Right lobe of liver (tissue), 6 donors: ENCODE measurements around the gene CUBN. TPM values are rescaled to one million over a fixed set of nuclear protein-coding genes. Genes with fewer than 3 reads are reported as not detected.

ENCODE experiments used
- ATAC-seq, 4 donors: fragments of 200-7000 bp; cut with Tn5 transposase; one replicate each; pipeline ENCODE4 v1.9.1; 2020; ENCODE audit warnings: mild to moderate bottlenecking in 4 of 4, moderate library complexity in 4 of 4
- DNase-seq, 3 donors: peaks; one replicate each; pipeline ENCODE4 v3.0.0-alpha.2; 2020
- H3K27ac ChIP-seq, 3 donors: fragments of 200-600 bp; one replicate each; pipeline ENCODE4 v1.8.0; 2022
- H3K27me3 ChIP-seq, 2 donors: fragments of 200-600 bp; one replicate each; pipeline ENCODE4 v1.8.0; 2022
- H3K36me3 ChIP-seq, 4 donors: fragments of 200-600 bp; sonication (generic) in 1 of 4; one replicate each; pipeline versions ENCODE4 v1.5.1 to v1.8.0; 2017 to 2022; ENCODE audit warnings: control low read depth in 1 of 4
- H3K4me1 ChIP-seq, 4 donors: fragments of 200-600 bp; sonication (generic) in 1 of 4; one replicate each; pipeline versions ENCODE4 v1.5.1 to v1.8.0; 2017 to 2022; ENCODE audit warnings: control low read depth in 1 of 4
- H3K4me3 ChIP-seq, 3 donors: fragments of 200-600 bp; one replicate each; pipeline ENCODE4 v1.8.0; 2022
- H3K9me3 ChIP-seq, 4 donors: fragments of 200-600 bp; sonication (generic) in 1 of 4; one replicate each; pipeline versions ENCODE4 v1.5.1 to v1.8.0; 2017 to 2022; ENCODE audit warnings: control low read depth in 1 of 4
- CTCF ChIP-seq, 4 donors: fragments of 200-600 bp in 3 of 4; fragments of 450-650 bp in 1 of 4; IDR thresholded peaks; one replicate each; pipeline versions ENCODE4 v1.5.1 to v1.8.0; 2016 to 2022; ENCODE audit warnings: antibody characterized with exemption in 4 of 4, mild to moderate bottlenecking in 2 of 4
- POLR2A ChIP-seq: fragments of 450-650 bp; IDR thresholded peaks from one replicate; pipeline ENCODE4 v1.6.1; 2017; ENCODE audit warnings: antibody characterized with exemption, mild to moderate bottlenecking
- WGBS: methylation state at CpG from one replicate; pipeline ENCODE4 v1.1.6; 2018; ENCODE audit warnings: low coverage, low lambda C conversion rate; ENCODE audit not compliant: insufficient coverage; ENCODE audit errors: missing lambda C conversion rate; 5-methylcytosine and 5-hydroxymethylcytosine counted together
- intact Hi-C, 2 donors: fragments of 100-400 bp; cut with DNase I; formaldehyde crosslinking; loops; one replicate each; pipeline versions ENCODE4 v1.11.2 to v1.14.1; 2022
- total RNA-seq, 6 experiments: library from RNA; depleted of rRNA in 2 of 6; stranded (reverse); fragments of >200 nt in 2 of 6; fragmentation: NEBNext Ultra II Directional in 3 of 6; extraction: Animal tissue kit (Norgen Biotek cat#: 25700) in 3 of 6; gene quantifications; one replicate each; pipeline versions ENCODE4 v1.1.0 to v1.2.4, GENCODE V29; 2016 to 2023
- donor health status: DM: no; HTN: yes; CAD: no.
- donor health status: DM: no; HTN: no; CAD: no.
- donor health status: DM: no; HTN: no; CAD: no.
- donor health status: DM: no; HTN: yes; CAD: no.
- donor health status: DM: no; HTN: yes; CAD: no.

The CUBN gene
- total RNA-seq, 6 experiments from 2014 or later, result 0.07 to 0.74 (median 0.27) TPM

DNA sequence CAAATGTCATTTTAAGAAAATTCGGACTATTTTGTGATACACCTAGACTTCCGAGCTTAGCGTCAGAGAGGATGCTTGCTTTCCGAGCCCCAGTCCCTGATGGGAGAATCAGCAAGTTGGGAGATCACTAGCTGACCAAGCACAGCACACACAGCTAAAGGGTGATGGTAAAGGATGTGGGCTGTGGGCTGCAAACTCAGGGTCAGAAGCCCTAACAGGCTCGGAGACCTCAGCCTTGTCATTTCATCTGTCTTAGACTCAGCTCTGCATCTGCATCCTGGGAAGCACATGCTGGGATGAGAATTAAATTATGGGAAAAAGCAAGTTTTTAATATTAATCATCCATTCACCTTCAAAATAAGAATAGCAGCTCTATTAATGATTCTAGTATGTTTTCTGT is 3.3 kb downstream of the CUBN start:
- Histone ChIP-seq H3K4me3 (no peak overlapping the region), H3K27me3 (no peaks in the 10 kb centered on the region), H3K36me3 (no peaks in the 10 kb centered on the region), H3K4me1 (no peaks in the 10 kb centered on the region), H3K9me3 (no peaks in the 10 kb centered on the region), H3K27ac (no peak overlapping the region)
- intact Hi-C loops, result no loop called here
- no peak for DNase-seq
- TF ChIP-seq CTCF (IDR thresholded peaks at IDR 0.05) (no peak), POLR2A (no peak)
- 90% methylated on average over 5 of the region's 5 CpGs for WGBS
- ATAC-seq, result no peak

GRCh38 chr10:17125206-17125893 is 4.3 kb downstream of the CUBN start:
- Histone ChIP-seq H3K4me1 (peaks cover 0 to 7% (median 4%) of the 10 kb centered on the region in 4 donors), H3K4me3 (no peak overlapping the region), H3K9me3 (no peaks in the 10 kb centered on the region), H3K27me3 (no peaks in the 10 kb centered on the region), H3K36me3 (no peaks in the 10 kb centered on the region), H3K27ac (no peak overlapping the region)
- 71% methylated on average over 5 of the region's 5 CpGs for WGBS
- no peak for ATAC-seq
- TF ChIP-seq POLR2A, result no peak
- DNase-seq, result no peak
- intact Hi-C loops, result no loop called here

GRCh38 chr10:17123961-17124360 is 5.7 kb downstream of the CUBN start:
- ATAC-seq (no peak), DNase-seq (no peak)
- intact Hi-C loops, result no loop called here
- peaks cover 0 to 21% (median 7%) of the 10 kb centered on the region in 4 donors for H3K4me1 ChIP-seq
- TF ChIP-seq POLR2A (no peak), CTCF (IDR thresholded peaks at IDR 0.05) (no peak)
- H3K36me3 ChIP-seq, result no peaks in the 10 kb centered on the region
- H3K4me3 ChIP-seq, result no peak overlapping the region
- 62% methylated on average over 3 of the region's 3 CpGs for WGBS
- no peaks in the 10 kb centered on the region for H3K9me3 ChIP-seq
- H3K27ac ChIP-seq, result no peak overlapping the region
- no peaks in the 10 kb centered on the region for H3K27me3 ChIP-seq

GRCh38 chr10:17122726-17123661 is 6.6 kb downstream of the CUBN start:
- Histone ChIP-seq H3K4me3 (no peak overlapping the region), H3K4me1 (peaks cover 0 to 21% (median 11%) of the 10 kb centered on the region in 4 donors), H3K9me3 (no peaks in the 10 kb centered on the region), H3K36me3 (no peaks in the 10 kb centered on the region), H3K27ac (no peak overlapping the region), H3K27me3 (no peaks in the 10 kb centered on the region)
- DNase-seq, result no peak
- intact Hi-C loops, result no loop called here
- WGBS, result 75% methylated on average over 5 of the region's 5 CpGs
- ATAC-seq, result no peak
- TF ChIP-seq POLR2A, result no peak
- no peak for TF ChIP-seq CTCF (IDR thresholded peaks at IDR 0.05)

- intact Hi-C loops, result no loop called here
- no peak for TF ChIP-seq CTCF (IDR thresholded peaks at IDR 0.05)
- TF ChIP-seq POLR2A, result no peak
Observed at GRCh38 chr10:17122052-17122451, 7.6 kb downstream of the CUBN start.

More at GRCh38 chr10:17122052-17122451, 7.6 kb downstream of the CUBN start:
- Histone ChIP-seq H3K27ac (no peak overlapping the region), H3K36me3 (no peaks in the 10 kb centered on the region), H3K4me1 (peaks cover 0 to 21% (median 11%) of the 10 kb centered on the region in 4 donors), H3K9me3 (no peaks in the 10 kb centered on the region), H3K4me3 (no peak overlapping the region), H3K27me3 (no peaks in the 10 kb centered on the region)
- ATAC-seq (no peak), DNase-seq (no peak)
- 65% methylated on average over 2 of the region's 2 CpGs for WGBS
